Measurements from ENCODE around the gene MRPL14.

DNA sequence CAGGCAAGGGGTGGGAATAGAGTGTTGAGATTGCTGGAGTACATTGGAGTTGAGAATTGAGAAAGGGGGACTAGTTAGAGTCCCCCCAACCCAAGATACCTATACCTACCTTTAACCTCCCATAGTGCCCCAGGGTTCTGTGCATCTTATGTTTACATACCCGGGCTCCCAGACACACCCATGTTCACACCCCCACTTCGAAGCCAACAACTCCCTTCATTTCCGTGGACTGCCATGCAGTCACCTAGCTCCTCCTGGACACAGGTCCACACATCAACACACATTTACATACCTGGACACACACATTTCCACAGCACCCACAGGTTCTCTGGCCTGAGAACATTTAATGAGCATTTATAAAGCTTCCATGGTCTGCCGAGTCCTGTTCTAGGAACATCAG lies 5.2 kb upstream of the MRPL14 start:
- TF ChIP-seq, protein P1, sequence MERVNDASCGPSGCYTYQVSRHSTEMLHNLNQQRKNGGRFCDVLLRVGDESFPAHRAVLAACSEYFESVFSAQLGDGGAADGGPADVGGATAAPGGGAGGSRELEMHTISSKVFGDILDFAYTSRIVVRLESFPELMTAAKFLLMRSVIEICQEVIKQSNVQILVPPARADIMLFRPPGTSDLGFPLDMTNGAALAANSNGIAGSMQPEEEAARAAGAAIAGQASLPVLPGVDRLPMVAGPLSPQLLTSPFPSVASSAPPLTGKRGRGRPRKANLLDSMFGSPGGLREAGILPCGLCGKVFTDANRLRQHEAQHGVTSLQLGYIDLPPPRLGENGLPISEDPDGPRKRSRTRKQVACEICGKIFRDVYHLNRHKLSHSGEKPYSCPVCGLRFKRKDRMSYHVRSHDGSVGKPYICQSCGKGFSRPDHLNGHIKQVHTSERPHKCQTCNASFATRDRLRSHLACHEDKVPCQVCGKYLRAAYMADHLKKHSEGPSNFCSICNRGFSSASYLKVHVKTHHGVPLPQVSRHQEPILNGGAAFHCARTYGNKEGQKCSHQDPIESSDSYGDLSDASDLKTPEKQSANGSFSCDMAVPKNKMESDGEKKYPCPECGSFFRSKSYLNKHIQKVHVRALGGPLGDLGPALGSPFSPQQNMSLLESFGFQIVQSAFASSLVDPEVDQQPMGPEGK (CRISPR knock-in tag; IDR thresholded peaks at IDR 0.05; ENCODE audit: borderline replicate concordance), result no peak
- TF ChIP-seq TOX (CRISPR knock-in tag; IDR thresholded peaks at IDR 0.05; ENCODE audit: borderline replicate concordance) (no peak), BACH2 (CRISPR knock-in tag; IDR thresholded peaks at IDR 0.05; ENCODE audit: borderline replicate concordance) (no peak), OSR1 (CRISPR knock-in tag; IDR thresholded peaks at IDR 0.05) (no peak), ZC3H10 (CRISPR knock-in tag; IDR thresholded peaks at IDR 0.05) (no peak), ESRRG (CRISPR knock-in tag; IDR thresholded peaks at IDR 0.05) (no peak), ISL1 (CRISPR knock-in tag; IDR thresholded peaks at IDR 0.05) (no peak), CSDC2 (CRISPR knock-in tag; IDR thresholded peaks at IDR 0.05) (no peak), ARNTL (CRISPR knock-in tag; IDR thresholded peaks at IDR 0.05; ENCODE audit: borderline replicate concordance, low read depth) (no peak), TCF4 (CRISPR knock-in tag; IDR thresholded peaks at IDR 0.05; ENCODE audit: borderline replicate concordance) (no peak), ZFP30 (CRISPR knock-in tag; IDR thresholded peaks at IDR 0.05) (no peak), PPARA (CRISPR knock-in tag; IDR thresholded peaks at IDR 0.05; ENCODE audit: borderline replicate concordance) (no peak), ZNF565 (CRISPR knock-in tag; conservative IDR thresholded peaks at IDR 0.05; ENCODE audit: low read depth) (no peak)
- TF ChIP-seq, protein P2, sequence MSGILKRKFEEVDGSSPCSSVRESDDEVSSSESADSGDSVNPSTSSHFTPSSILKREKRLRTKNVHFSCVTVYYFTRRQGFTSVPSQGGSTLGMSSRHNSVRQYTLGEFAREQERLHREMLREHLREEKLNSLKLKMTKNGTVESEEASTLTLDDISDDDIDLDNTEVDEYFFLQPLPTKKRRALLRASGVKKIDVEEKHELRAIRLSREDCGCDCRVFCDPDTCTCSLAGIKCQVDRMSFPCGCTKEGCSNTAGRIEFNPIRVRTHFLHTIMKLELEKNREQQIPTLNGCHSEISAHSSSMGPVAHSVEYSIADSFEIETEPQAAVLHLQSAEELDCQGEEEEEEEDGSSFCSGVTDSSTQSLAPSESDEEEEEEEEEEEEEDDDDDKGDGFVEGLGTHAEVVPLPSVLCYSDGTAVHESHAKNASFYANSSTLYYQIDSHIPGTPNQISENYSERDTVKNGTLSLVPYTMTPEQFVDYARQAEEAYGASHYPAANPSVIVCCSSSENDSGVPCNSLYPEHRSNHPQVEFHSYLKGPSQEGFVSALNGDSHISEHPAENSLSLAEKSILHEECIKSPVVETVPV (CRISPR knock-in tag; IDR thresholded peaks at IDR 0.05), result no peak
